OCI-LY7 (cell line): ENCODE measurements around the gene UBE2E3. TPM values are rescaled to one million over a fixed set of nuclear protein-coding genes. Genes with fewer than 3 reads are reported as not detected.

Experiments
- BruUV-seq: library from RNA; stranded (reverse); fragments of 400-500 nt; replicated peaks from 2 replicates; lab custom pipeline; 2021; lab: Mats Ljungman, UMichigan
- CTCF ChIA-PET: fragments of 300-600 bp; sonication (Branson Sonifier 250); formaldehyde crosslinking; loops from one replicate; lab custom pipeline; 2022; ENCODE audit warnings: antibody characterized with exemption; ENCODE audit not compliant: unreplicated experiment; lab: Charles Lee
- POLR2A ChIA-PET: fragments of 300-600 bp; sonication (Branson Sonifier 250); formaldehyde crosslinking; loops from one replicate; lab custom pipeline; 2022; ENCODE audit warnings: antibody characterized with exemption; lab: Charles Lee
- DNase-seq: peaks from one replicate; pipeline ENCODE4 v3.0.0-alpha.2; 2015; ENCODE audit warnings: low spot score
- H2AFZ ChIP-seq: fragments of 200-600 bp; sonication (generic), shearing (Covaris generic); 2 replicates; pipeline ENCODE4 v1.6.1; 2014; ENCODE audit warnings: mild to moderate bottlenecking, antibody characterized with exemption, low read length, moderate library complexity
- H3K27ac ChIP-seq: fragments of 200-600 bp; sonication (generic); 2 replicates; pipeline ENCODE4 v1.5.1; 2014; ENCODE audit warnings: mixed run types, low read depth, mild to moderate bottlenecking, moderate library complexity, low read length, inconsistent platforms; ENCODE audit not compliant: poor library complexity, severe bottlenecking
- H3K36me3 ChIP-seq: fragments of 200-600 bp; sonication (generic); 2 replicates; pipeline ENCODE4 v1.6.1; 2014; ENCODE audit warnings: mild to moderate bottlenecking, antibody characterized with exemption, low read length, moderate library complexity, mixed read lengths; ENCODE audit not compliant: insufficient read depth
- H3K4me1 ChIP-seq: fragments of 200-600 bp; sonication (generic); 2 replicates; pipeline ENCODE4 v1.5.1; 2014; ENCODE audit warnings: mild to moderate bottlenecking, low read length; ENCODE audit not compliant: insufficient read depth, poor library complexity, severe bottlenecking
- H3K4me2 ChIP-seq: fragments of 200-600 bp; sonication (generic); 2 replicates; pipeline ENCODE4 v1.6.1; 2014; ENCODE audit warnings: mild to moderate bottlenecking, low read length
- H3K4me3 ChIP-seq: fragments of 200-600 bp; sonication (generic); 2 replicates; pipeline ENCODE4 v1.5.1; 2014; ENCODE audit warnings: mild to moderate bottlenecking, low read depth, low read length; ENCODE audit not compliant: poor library complexity, severe bottlenecking
- H3K79me2 ChIP-seq: fragments of 200-600 bp; sonication (generic); 2 replicates; pipeline ENCODE4 v1.6.1; 2016; ENCODE audit warnings: low read depth, mild to moderate bottlenecking, low read length, moderate library complexity, mixed read lengths; ENCODE audit not compliant: insufficient read depth
- H3K9me2 ChIP-seq: fragments of 200-600 bp; sonication (generic); 2 replicates; pipeline ENCODE4 v1.6.1; 2016; ENCODE audit warnings: mild to moderate bottlenecking, low read length, mixed read lengths; ENCODE audit not compliant: insufficient read depth
- H3K9me3 ChIP-seq: fragments of 200-600 bp; sonication (generic); 2 replicates; pipeline ENCODE4 v1.6.1; 2014; ENCODE audit warnings: mild to moderate bottlenecking, mixed run types, low read length, mixed read lengths
- H4K20me1 ChIP-seq: fragments of 200-600 bp; sonication (generic); 2 replicates; pipeline ENCODE4 v1.6.1; 2014; ENCODE audit warnings: mild to moderate bottlenecking, antibody characterized with exemption, low read length, moderate library complexity, mixed read lengths; ENCODE audit not compliant: insufficient read depth
- EZH2phosphoT487 ChIP-seq: fragments of 200-600 bp; sonication (generic); IDR thresholded peaks from 2 replicates; pipeline ENCODE4 v1.6.1; 2018; ENCODE audit warnings: low read depth, borderline replicate concordance, mild to moderate bottlenecking, mixed run types, antibody characterized with exemption, low read length, moderate library complexity, mixed read lengths
- intact Hi-C: fragments of 100-400 bp; cut with micrococcal nuclease; formaldehyde crosslinking; loops from one replicate; pipeline ENCODE4 v1.10.0; 2022; ENCODE audit not compliant: unreplicated experiment
- total RNA-seq, 2 experiments: library from RNA; depleted of rRNA in 1 of 2; stranded (reverse); fragments of >200 nt in 1 of 2; shearing (Covaris generic) in 1 of 2; gene quantifications; 2 replicates each; pipeline ENCODE4 v1.2.3, GENCODE V29; 2014 to 2022
- TF ChIP-seq, protein P1 (sequence below): fragments of 200-600 bp; sonication (generic); conservative IDR thresholded peaks from 2 replicates; pipeline ENCODE4 v1.5.1; 2014; ENCODE audit warnings: mild to moderate bottlenecking, antibody characterized with exemption, low read length, moderate library complexity, mixed read lengths

The UBE2E3 gene
- total RNA-seq, 2 experiments from 2014 or later = 33.7 to 48.6 TPM

DNA sequence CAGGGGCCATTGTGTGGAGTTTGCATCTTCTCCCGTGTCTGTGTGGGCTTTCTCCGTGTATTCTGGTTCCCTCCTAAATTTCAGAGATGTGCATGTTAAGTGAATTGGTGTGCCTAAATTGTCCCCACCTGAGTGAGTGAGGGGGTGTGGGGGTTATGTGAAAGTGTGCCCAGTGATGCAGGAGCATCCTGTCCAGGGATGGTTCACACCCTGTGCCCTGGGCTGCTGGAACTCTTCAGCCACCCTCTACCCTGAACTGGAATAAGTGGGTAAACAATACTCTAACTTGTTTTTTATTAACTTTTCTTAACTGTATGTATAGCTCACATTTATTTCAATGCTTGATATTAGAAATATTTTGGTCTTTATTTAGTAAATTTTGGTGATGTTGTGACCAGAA lies 56.0 kb downstream of the UBE2E3 start:
- TF ChIP-seq, protein P1, sequence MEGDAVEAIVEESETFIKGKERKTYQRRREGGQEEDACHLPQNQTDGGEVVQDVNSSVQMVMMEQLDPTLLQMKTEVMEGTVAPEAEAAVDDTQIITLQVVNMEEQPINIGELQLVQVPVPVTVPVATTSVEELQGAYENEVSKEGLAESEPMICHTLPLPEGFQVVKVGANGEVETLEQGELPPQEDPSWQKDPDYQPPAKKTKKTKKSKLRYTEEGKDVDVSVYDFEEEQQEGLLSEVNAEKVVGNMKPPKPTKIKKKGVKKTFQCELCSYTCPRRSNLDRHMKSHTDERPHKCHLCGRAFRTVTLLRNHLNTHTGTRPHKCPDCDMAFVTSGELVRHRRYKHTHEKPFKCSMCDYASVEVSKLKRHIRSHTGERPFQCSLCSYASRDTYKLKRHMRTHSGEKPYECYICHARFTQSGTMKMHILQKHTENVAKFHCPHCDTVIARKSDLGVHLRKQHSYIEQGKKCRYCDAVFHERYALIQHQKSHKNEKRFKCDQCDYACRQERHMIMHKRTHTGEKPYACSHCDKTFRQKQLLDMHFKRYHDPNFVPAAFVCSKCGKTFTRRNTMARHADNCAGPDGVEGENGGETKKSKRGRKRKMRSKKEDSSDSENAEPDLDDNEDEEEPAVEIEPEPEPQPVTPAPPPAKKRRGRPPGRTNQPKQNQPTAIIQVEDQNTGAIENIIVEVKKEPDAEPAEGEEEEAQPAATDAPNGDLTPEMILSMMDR = no peak
- TF ChIP-seq EZH2phosphoT487 = no peak
- Histone ChIP-seq H3K79me2 (no peaks in the 10 kb centered on the region), H3K4me1 (no peaks in the 10 kb centered on the region), H3K36me3 (no peaks in the 10 kb centered on the region), H3K27ac (no peak overlapping the region), H2AFZ (no peak overlapping the region), H3K9me3 (no peaks in the 10 kb centered on the region), H3K4me2 (no peak overlapping the region), H3K4me3 (no peak overlapping the region), H3K9me2 (no peaks in the 10 kb centered on the region), H4K20me1 (0 out of 2 replicates have a peak, but pooled peaks cover 3% of the 10 kb centered on the region)
- POLR2A ChIA-PET = interaction anchor here (0.6 to 2.4 kb wide), 2 partner anchors 24 to 1562 kb away, joined by 4 to 6 read pairs; no protein-coding TSS in a partner anchor
- intact Hi-C loops = no loop called here
- CTCF ChIA-PET = no interaction called here
- no peak for DNase-seq
- no TSS peak for BruUV-seq

DNA sequence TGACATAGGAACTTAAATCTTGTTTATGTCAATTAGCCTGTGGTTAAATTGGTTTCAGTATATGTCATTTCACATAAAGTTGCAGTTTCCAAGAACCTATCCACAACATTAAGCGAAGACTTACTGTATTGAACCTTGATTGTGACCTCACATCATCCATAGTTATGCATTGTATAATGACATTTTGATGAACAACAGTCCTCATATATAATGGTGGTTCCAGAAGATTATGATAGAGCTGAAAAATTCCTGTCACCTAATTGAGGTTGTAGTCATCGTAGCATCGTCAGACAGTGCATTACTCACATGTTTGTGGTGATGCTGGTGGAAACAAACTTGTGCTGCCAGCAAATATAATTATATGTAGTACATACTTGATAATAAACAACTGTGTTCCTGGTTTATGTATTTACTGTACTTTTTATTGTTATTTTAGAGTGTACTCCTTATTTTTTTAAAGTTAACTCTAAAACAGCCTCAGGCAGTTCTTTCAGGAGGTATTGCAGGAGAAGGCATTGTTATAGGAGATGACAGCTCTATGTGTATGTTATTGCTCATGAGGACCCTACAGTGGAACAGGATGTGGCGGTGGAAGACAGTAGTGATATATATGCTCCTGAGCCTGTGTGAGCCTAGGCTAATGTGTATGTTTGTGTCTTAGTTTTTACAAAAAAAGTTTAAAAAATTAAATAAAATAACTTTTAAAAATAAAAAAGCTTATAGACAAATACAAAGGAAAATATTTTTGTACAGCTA lies 56.6 kb downstream of the UBE2E3 start:
- POLR2A ChIA-PET = interaction anchor here (0.7 to 2.4 kb wide), 3 partner anchors 25 to 656 kb away, joined by 3 to 6 read pairs (median 3); no protein-coding TSS in a partner anchor
- Histone ChIP-seq H4K20me1 (peaks cover 3% of the 10 kb centered on the region; the same call in 1 of the 2 replicates), H3K4me3 (no peak overlapping the region), H2AFZ (no peak overlapping the region), H3K27ac (no peak overlapping the region), H3K36me3 (no peaks in the 10 kb centered on the region), H3K9me3 (no peaks in the 10 kb centered on the region), H3K4me2 (no peak overlapping the region), H3K9me2 (no peaks in the 10 kb centered on the region), H3K79me2 (no peaks in the 10 kb centered on the region), H3K4me1 (no peaks in the 10 kb centered on the region)
- no peak for TF ChIP-seq EZH2phosphoT487
- TF ChIP-seq, protein P1 = no peak
- DNase-seq = no peak
- CTCF ChIA-PET = no interaction called here
- intact Hi-C loops = no loop called here
- no TSS peak for BruUV-seq

DNA sequence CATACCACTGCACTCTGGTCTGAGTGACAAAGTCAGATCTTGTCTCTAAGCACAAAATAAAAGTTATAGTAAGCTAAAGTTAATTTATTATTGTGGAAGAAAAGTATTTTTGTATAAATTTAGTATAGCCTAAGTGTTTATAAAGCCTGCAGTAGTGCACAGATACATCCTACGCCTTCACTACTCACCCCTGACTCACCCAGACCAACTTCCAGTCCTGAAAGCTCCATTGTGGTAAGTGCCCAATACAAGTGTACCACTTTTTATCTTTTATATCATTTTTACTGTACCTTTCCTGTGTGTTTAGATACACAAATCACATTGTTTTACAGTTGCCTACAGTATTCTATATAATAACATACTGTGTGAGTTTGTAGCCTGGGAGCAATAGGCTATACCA lies 57.5 kb downstream of the UBE2E3 start:
- Histone ChIP-seq H3K79me2 (no peaks in the 10 kb centered on the region), H3K36me3 (no peaks in the 10 kb centered on the region), H4K20me1 (peaks cover 3% of the 10 kb centered on the region; the same call in 1 of the 2 replicates), H3K4me2 (no peak overlapping the region), H3K4me3 (no peak overlapping the region), H3K4me1 (no peaks in the 10 kb centered on the region), H2AFZ (no peak overlapping the region), H3K9me3 (no peaks in the 10 kb centered on the region), H3K27ac (no peak overlapping the region), H3K9me2 (no peaks in the 10 kb centered on the region)
- ChIA-PET POLR2A (interaction anchor here (0.7 to 2.4 kb wide), 3 partner anchors 26 to 657 kb away, joined by 3 to 6 read pairs (median 3); no protein-coding TSS in a partner anchor), CTCF (no interaction called here)
- intact Hi-C loops = no loop called here
- DNase-seq = no peak
- BruUV-seq = no TSS peak
- no peak for TF ChIP-seq EZH2phosphoT487
- TF ChIP-seq, protein P1 = no peak
